Smooth muscle cell (in vitro differentiated cells): Measurements from ENCODE around the gene PDE4D. TPM values are rescaled to one million over a fixed set of nuclear protein-coding genes. Genes with fewer than 3 reads are reported as not detected.

ENCODE experiments used
- DNase-seq: peaks from one replicate; lab custom pipeline; 2025; ENCODE audit not compliant: unreplicated experiment; lab: John Stamatoyannopoulos, UW
- H2AFZ ChIP-seq: fragments of 200-600 bp; sonication (generic); 2 replicates; pipeline ENCODE4 v1.6.0; 2016; ENCODE audit warnings: antibody characterized with exemption, low read depth, mild to moderate bottlenecking
- H3F3A ChIP-seq: fragments of 200-600 bp; sonication (generic); 2 replicates; pipeline ENCODE4 v1.6.0; 2017; ENCODE audit warnings: antibody characterized with exemption, low read depth
- H3K27ac ChIP-seq: fragments of 200-600 bp; sonication (generic); 2 replicates; pipeline ENCODE4 v1.5.1; 2016; ENCODE audit warnings: low read depth, mild to moderate bottlenecking
- H3K27me3 ChIP-seq: fragments of 200-600 bp; sonication (generic); 2 replicates; pipeline ENCODE4 v1.6.1; 2016; ENCODE audit warnings: low read depth, mild to moderate bottlenecking
- H3K36me3 ChIP-seq: fragments of 200-600 bp; sonication (generic); 2 replicates; pipeline ENCODE4 v1.5.1; 2016; ENCODE audit warnings: low read depth
- H3K4me1 ChIP-seq: fragments of 200-600 bp; sonication (generic); 2 replicates; pipeline ENCODE4 v1.5.1; 2016; ENCODE audit warnings: low read depth
- H3K4me2 ChIP-seq: fragments of 200-600 bp; sonication (generic); 2 replicates; pipeline ENCODE4 v1.6.0; 2016; ENCODE audit warnings: mild to moderate bottlenecking
- H3K4me3 ChIP-seq: fragments of 200-600 bp; sonication (generic); 2 replicates; pipeline ENCODE4 v1.5.1; 2016; ENCODE audit warnings: mild to moderate bottlenecking
- H3K79me2 ChIP-seq: fragments of 200-600 bp; sonication (generic); 2 replicates; pipeline ENCODE4 v1.6.0; 2016; ENCODE audit warnings: low read depth, mild to moderate bottlenecking
- H3K9ac ChIP-seq: fragments of 200-600 bp; sonication (generic); 2 replicates; pipeline ENCODE4 v1.6.0; 2016; ENCODE audit warnings: low read depth
- H3K9me3 ChIP-seq: fragments of 200-600 bp; sonication (generic); replicated peaks from 2 replicates; pipeline ENCODE4 v1.5.1; 2016; ENCODE audit warnings: low read depth
- H4K20me1 ChIP-seq: fragments of 200-600 bp; sonication (generic); 2 replicates; pipeline ENCODE4 v1.6.0; 2016; ENCODE audit warnings: low read depth
- CTCF ChIP-seq: fragments of 200-600 bp; sonication (generic); IDR thresholded peaks from 2 replicates; pipeline ENCODE4 v1.5.1; 2017; ENCODE audit warnings: borderline replicate concordance, mild to moderate bottlenecking, antibody characterized with exemption; ENCODE audit not compliant: insufficient read depth, poor library complexity, severe bottlenecking
- WGBS: methylation state at CpG from one replicate; pipeline ENCODE4 v1.1.7; 2016; ENCODE audit warnings: low lambda C conversion rate; 5-methylcytosine and 5-hydroxymethylcytosine counted together
- polyA plus RNA-seq: library from polyadenylated mRNA; unstranded; fragments of >200 nt; fragmentation: Nextera tagmentation; extraction: Ambion mirVana; gene quantifications from 2 replicates; pipeline ENCODE4 v1.2.1, GENCODE V29; 2016
- total RNA-seq: library from RNA; depleted of rRNA; stranded (reverse); fragments of >200 nt; gene quantifications from 2 replicates; pipeline ENCODE4 v1.2.3, GENCODE V29; 2014

Gene PDE4D
- total and polyA plus RNA-seq, 2 experiments from 2014 or later: 16.4 to 61.0 TPM

DNA sequence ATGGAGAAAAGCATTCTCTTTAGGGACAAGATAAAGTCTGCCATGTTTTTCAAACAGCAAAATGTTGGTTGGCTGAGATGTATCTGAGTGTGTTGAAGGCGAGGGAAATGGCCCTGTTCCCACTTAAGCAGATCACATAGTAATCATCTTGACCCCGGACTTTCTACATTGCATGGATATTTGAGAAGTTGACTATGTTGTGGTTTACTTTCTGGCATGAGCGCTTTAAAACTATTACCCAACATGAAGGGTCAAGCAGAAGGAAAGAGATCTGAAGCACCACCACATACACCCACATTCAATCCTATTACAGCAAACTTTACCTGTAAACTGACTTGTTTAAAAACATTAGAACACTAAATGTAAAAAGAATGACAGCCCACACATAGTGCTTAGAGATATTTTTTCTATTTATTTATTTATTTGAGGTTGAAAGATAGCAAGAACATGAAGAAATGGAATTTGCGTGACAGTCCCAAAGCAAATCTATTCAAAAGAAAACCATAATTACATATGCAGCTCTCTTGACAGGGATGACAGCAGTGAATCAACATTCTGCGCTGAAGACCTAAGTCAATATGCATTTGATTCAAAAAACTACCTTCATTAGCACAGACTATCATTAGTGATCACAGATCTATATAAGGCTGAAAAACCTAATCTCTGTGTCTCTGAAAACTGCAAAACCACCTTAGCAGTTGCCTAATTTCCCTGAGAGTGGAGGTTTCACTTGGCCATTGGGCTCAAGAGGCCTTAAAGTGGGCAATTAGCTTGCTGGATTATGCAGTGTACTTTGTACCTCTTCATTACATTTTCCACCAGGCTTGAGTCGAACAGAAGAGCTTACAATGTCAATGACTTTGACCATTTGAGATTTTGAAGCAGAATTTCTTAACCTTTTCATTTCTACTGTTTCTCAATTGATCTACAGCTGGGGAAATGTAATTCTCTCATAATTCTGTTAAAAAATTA is 195.0 kb downstream of the PDE4D start:
- no peak overlapping the region for H2AFZ ChIP-seq
- H3K4me2 ChIP-seq: no peak overlapping the region
- H3K79me2 ChIP-seq: no peaks in the 10 kb centered on the region
- WGBS: 79% methylated on average over 6 of the region's 6 CpGs
- no peaks in the 10 kb centered on the region for H3K36me3 ChIP-seq
- no peak overlapping the region for H3K4me3 ChIP-seq
- H4K20me1 ChIP-seq: peaks cover 28% of the 10 kb centered on the region
- H3F3A ChIP-seq: no peaks in the 10 kb centered on the region
- H3K27me3 ChIP-seq: no peaks in the 10 kb centered on the region
- no peak for DNase-seq
- no peaks in the 10 kb centered on the region for H3K4me1 ChIP-seq
- H3K9ac ChIP-seq: no peak overlapping the region
- H3K9me3 ChIP-seq: no peaks in the 10 kb centered on the region
- no peak for TF ChIP-seq CTCF
- H3K27ac ChIP-seq: no peak overlapping the region

DNA sequence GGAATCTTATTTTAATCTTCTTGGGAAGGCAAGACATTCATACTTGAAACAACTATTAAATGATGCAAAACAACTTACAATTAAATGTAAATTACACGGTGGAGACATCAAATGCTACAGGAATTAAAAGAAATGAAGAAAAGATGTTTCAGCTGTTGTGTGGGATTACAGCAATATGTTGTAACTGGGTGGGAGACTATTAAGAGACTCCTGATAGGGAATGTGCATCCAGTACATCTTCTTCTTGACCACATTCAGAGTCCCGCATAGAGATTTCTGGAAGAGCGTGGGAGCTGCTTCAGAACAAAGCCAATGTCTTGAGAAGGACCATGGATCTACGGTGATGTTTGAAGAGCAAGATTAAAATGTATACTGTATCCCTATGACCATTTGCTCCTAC is 199.1 kb downstream of the PDE4D start:
- Histone ChIP-seq H3K79me2 (no peaks in the 10 kb centered on the region), H3K36me3 (no peaks in the 10 kb centered on the region), H2AFZ (no peak overlapping the region), H3K27ac (no peak overlapping the region), H3K9ac (no peak overlapping the region), H3K4me3 (no peak overlapping the region), H3K4me1 (no peaks in the 10 kb centered on the region), H4K20me1 (peaks cover 18% of the 10 kb centered on the region), H3K4me2 (no peak overlapping the region), H3F3A (no peaks in the 10 kb centered on the region), H3K9me3 (no peaks in the 10 kb centered on the region), H3K27me3 (no peaks in the 10 kb centered on the region)
- 77% methylated on average over 4 of the region's 4 CpGs for WGBS
- no peak for TF ChIP-seq CTCF
- DNase-seq: no peak

GRCh38 chr5:59693492-59694309 is 199.8 kb downstream of the PDE4D start:
- no peak for DNase-seq

More at GRCh38 chr5:59693492-59694309, 199.8 kb downstream of the PDE4D start:
- H3K79me2 ChIP-seq: no peaks in the 10 kb centered on the region
- no peak overlapping the region for H2AFZ ChIP-seq
- H3K36me3 ChIP-seq: no peaks in the 10 kb centered on the region
- 72% methylated on average over 6 of the region's 6 CpGs for WGBS
- H3K4me3 ChIP-seq: no peak overlapping the region
- no peak for TF ChIP-seq CTCF
- no peak overlapping the region for H3K4me2 ChIP-seq
- no peaks in the 10 kb centered on the region for H3K9me3 ChIP-seq
- no peaks in the 10 kb centered on the region for H3K27me3 ChIP-seq
- no peaks in the 10 kb centered on the region for H3K4me1 ChIP-seq
- no peak overlapping the region for H3K9ac ChIP-seq
- no peak overlapping the region for H3K27ac ChIP-seq
- H4K20me1 ChIP-seq: peaks cover 12% of the 10 kb centered on the region
- no peaks in the 10 kb centered on the region for H3F3A ChIP-seq
